ENCODE data around the gene LRRK2.
"Not testable (repeated sequence)": the region's sequence is repeated elsewhere in the genome, so short reads cannot be mapped to it uniquely, and the experiment has no call there.

Gene LRRK2

DNA sequence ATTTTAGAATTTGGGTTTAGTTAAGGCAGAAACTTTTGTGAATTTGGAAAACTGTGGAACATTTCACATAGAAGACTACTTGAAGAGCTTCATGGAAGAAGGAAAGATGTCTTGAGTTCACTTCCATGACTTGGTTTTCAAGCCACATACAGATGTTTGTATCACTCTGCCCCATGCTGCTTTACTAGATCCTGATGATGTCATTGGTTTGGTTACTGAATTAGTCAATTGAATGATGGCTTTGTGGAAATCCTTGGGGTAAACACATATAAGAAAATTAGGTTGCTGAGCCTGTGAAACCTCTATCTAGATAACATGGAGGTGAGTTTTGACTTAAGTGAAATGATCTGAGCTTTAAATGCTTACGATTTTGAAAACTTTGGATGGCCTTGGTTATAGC is 90.6 kb downstream of the LRRK2 start:
- no peak for DNase-seq

DNA sequence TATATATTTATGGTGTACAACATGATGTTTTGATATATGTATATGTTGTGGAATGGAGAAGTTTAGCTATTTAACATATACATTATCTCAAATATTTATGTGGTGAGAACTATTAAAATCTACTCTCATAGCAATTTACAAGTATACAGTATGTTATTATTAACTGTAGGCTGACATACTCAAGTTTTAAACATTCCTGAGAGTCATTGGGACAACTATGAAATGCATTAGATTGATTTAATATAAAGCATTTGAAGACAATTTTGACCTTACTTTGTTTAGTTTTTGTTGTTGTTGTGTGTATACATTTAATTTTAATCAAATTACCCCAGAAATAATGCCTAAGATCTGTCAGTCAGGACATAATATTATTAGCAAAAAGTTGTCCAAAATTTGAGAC is 99.5 kb downstream of the LRRK2 start:
- DNase-seq: no peak

DNA sequence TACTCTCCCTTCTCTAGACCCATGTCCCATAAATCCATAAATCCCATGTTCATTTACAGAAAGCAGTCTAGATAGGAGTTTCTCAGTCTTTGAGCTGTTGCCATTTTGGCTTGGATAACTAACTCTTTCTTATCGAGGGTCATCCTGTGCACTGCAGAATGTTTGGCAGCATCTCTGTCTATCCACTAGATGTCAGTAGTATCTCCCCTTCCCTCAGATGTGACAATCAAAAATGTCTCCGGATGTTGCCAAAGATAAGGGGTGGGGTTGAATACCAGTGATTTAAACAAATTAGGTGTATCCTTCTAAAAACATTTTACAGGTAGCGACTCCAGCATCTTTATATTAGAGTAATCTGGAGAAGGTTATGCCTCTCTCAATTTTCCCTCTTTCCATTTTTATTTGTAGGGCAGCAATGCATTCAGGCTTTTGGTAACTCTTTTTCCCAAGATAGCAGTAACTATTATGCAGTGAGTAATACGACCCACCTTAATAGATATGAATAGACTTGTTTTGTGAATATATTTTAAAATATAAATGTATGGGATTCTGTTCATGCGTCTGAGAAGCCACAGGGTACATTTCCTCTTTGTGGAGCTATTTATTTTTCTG is 100.7 kb downstream of the LRRK2 start:
- DNase-seq: peak; percentile 15 to 45 (median 28)

DNA sequence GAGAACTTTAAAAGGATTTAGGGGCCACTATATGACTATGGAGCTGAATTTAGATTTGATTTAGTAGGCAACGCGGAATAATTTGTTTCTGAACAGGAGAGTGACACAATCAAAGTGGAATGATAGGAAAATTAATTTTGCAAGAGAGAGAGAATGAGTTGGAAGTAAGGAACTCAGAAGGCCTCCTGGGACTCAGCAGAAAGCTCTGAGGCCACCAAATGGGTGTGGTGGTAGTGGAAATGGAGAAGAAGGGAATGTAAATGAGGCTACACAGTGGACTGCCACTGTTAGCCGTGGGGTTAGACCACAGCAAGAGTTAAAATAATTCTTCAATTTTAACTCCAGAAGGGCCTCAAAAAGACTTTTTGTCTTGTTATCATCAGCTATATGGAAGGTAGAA is 102.7 kb downstream of the LRRK2 start:
- DNase-seq: no peak

DNA sequence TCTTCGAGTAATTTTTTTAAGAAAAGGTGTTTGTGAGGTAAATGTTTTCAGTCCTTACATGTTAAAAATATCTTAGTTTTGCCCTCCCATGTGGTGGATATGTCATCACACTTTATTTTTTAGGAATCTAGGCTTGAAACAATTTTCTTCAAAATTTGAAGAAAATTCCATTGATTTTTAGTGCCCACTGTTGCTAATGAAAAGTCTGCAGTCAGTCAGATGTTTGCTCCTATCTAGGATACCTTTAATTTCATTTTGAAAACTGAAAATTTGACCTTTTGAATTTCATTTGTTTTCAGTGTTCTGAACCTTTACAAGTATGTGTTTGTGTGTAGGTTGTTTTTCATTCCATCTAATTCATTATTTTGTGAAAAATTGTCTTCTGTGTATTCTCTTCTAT is 105.4 kb downstream of the LRRK2 start:
- DNase-seq: no peak

DNA sequence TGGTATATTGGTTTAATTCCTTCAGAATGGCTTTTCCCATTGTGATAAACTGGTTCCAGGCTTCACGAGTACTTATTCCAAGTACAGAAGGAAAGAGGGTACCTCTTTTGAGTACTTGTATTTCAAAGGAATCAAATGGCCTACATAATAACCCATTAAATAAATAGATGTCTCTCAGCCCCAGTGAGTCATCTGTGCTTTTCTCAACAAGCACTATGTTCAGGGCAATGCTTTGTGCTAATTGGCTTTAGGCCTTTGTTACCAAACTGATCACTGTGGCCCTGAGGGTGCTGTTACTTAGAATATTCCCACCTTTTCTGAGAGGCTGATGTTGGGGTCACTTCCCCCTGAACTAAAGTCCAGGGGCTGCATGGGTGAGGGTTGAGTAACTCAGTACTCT is 107.1 kb downstream of the LRRK2 start:
- DNase-seq: no peak

DNA sequence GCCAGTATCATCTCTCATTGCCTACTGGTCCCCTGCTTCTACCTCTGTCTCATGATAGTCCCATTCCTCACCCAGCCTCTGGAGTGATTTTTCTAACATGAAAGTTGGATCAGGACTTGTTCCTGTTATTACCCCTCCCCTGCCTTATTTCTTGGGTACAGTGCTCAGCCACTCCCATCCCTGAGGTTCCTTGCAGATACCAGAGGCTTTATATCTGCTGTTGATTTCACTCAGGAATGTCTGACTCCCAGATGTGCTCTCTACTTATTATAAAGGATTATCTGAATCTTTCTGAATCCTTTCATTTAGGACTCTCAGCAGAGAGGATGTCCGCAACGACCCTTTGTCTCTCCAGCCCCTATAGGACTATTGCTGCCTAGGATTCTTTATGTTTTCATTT is 111.2 kb downstream of the LRRK2 start:
- no peak for DNase-seq

DNA sequence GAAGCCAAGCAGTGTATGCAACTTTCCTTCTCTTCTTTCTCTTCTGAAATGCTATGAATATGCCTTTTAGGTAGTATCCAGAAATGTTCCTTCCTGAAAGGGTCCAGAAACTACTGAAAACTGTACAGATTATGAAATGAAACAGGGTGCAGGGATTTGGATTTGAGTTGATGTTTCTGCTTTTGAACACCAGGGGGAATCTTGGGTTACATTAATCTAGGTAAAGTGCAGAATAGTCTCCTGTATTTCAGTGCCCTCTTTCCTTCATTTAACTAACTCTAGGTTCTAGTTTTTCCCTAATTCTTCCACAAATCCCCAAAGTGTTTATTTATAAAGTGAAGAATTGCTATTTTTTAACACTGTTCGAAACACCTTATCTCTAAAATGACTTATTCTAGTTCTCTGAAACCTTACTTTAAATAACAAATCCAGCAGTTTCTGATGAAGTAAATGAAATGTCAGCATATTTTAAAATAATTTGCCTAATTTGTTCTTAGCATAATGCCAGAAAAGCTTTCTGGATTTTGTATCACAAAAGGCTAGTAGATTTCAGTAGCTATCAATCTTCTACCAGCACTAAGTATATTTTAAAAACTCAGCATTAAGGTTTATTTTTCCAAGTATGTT is 111.9 kb downstream of the LRRK2 start:
- DNase-seq: peak in 3 of 4 experiments; percentile 5 to 24 (median 8)

DNA sequence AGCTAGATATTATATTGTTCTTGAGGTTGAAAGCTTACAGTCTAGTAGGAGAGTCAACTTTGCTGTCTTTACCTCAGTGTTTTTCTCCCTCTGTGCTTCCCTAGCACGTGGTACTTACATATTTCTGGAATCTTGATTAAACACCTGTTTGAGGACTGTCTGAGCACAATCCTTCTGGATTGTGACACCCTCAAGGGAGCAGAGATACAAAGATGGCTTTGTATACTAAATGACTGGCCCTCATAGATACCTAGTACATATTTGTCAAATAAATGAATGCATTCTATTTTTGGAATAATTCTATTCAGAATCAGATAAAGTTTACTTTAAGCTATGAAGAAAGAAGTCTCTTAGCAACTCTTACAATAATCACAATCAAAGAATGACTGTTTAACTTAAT is 113.3 kb downstream of the LRRK2 start:
- no peak for DNase-seq

DNA sequence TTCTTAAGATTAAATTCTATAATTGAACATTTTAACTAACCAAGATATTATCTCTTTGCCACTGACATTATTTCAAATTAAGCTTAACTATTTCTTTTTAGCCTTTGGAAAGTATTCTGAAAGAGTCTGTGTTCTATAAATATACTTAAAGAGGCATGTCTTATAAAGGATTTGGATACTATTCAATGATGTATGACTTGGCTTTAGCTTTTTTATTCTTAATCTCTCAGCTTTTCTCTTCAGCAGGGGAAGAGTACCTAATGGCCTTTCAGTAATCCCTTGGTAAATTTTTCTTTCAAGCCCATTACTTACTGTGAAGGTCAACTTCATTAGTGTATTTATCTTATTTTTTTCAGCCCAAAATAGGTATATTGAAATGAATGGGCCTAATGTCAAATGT is 113.8 kb downstream of the LRRK2 start:
- no peak for DNase-seq

DNA sequence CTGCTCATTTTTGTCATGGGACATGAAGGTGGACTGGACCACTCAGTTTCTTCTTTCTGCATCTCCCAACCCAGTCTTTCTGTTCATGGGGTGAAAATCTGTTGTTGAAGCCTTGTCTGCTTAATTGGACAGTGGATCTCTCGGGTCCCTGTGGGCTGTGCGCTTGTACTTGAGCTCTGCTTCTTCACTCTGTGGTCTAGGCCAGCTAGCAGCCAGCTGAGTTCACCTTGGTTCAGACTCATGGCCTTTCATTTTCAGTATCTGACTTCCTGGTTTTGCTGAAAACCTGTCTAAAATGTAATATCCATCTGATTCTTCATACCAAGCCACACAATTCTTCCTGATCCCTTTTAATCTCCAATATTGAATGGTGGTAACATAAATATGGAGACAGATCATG is 117.2 kb downstream of the LRRK2 start:
- DNase-seq: no peak

DNA sequence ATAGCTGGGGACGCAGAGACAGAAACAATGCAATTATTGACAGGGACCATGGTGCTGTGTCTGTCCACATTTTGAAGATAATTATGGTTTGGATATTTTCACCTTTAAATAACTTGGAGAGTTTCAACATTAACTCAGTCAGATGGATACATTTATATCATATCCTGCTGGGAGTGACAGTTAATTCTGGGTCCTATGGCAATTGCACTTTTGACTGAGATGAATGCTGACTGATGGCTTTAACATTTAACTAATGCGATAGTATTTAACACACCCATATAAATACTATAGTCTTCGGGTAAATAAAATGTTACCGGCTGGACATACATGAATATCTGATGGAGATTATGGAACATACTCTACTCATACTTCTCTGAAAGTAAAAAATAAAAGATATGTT is 118.3 kb downstream of the LRRK2 start:
- no peak for DNase-seq

DNA sequence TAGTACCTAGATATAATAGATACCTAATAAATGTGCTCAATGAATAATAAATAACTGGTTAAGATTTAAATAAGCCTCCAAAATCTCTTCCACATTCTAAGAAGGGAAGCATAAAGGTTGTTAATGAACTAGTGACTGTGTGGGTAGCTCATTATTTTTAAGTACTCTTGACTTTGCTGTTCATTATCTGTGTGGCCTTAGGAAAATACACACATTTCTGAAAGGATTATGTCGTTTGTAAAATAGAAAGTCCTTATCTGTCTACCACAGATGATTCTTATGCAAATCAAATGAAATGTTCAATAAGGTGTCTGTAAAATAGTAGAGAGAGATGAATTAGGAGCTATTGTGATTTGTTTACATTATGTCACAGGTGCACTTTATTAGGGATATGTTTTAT is 119.5 kb downstream of the LRRK2 start:
- DNase-seq: no peak

DNA sequence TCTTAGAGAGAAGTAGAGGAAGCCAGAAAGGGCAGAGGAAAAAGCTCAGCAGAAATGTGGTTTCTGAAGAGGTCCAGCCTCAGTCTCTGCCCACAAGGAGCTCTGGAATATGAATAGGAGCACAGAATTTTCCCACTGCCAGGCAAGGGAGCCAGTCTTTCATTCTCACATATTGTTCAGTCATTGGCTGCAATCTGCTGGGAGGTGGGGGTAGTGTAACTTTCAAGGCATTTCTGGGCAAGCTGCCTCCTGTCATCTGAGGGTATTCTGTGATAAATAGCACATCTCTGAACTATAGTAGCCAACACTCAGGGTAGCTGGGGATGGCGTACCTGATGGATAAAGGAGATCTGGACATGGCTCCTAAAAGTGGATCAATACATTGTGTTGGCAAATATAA is 127.2 kb downstream of the LRRK2 start:
- DNase-seq: no peak

DNA sequence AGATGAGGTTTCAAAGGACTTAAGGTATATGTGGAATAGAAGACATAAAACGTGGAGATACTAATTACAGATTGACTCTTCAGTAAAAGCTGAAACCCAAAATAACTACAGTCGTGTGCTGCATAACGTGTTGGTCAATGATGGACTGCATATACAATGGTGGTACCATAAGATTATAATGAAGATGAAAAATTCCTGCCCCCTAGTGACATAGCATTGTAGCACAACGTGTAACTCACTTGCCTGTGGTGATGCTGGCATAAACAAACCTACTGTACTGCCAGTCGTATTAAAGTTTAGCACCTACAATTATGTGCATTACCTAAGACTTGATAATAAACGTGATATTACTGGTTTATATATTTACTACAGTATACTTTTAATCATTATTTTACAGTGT is 150.3 kb downstream of the LRRK2 start:
- peak in 2 of 4 experiments; percentile 3 to 20 for DNase-seq

DNA sequence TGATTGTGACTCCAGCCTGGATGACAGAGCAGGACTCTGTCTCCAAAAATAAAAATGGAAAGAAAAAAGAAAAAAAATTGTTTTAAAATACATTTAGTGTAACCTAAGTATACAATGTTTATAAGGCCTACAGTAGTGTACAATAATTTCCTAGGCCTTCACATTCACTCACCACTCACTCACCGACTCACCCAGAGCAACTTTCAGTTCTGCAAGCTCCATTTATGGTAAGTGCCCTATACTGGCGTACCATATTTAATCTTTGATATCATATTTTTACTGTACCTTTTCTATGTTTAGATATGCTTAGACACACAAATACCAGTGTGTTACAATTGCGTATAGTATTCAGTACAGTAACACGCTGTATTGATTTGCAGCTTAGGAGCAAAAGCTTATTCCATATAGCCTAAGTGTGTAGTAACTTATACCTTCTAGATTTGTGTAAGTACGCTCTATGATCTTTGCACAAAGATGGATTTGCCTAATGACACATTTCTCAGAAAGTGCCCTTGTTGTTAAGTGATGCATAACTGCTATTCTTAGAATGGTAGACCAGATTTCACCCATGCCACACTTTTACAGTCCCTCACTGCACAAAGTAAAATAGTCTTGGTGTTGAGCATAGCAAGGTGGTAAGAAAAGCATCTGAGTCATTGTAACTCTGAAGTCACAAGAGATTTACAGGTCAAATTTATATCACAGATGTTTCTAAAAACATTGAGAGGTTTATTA is 151.9 kb downstream of the LRRK2 start:
- DNase-seq: no peak

DNA sequence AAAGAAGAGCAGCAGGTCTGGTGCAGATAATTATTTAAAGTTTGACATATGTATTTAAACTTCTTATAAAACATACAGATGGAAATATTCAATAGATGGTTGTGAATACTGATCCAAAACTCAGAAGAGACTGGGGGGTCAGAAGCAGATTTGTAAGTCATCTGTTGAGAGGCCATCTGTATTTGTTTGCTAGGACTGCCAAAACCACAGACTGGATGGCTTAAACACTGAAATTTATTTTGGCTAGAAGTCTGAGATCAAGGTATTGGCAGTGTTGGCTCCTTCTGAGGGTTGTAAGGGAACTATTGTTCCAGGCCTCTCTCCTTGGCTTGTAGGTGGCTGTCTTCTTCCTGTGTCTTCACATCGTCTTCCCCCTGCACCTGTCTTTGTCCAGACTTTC is 153.9 kb downstream of the LRRK2 start:
- no peak for DNase-seq

DNA sequence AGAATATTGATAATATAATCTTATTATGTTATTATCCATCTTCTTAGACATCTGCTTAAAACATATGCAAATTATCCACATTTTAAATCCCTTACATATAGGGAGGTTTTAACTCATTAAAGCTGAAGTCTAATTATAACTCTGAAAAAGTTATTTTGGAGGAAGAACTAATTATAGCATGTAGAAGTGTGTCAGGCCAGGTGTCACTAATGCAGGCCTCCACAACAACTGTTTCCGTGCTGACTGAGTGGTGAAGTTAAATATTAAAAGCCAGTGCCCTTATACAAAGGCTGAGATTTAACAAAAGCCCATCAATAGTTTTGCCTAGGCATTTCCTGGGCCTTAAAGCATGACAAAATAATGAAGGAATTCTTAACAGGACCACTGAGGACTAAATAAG is 157.4 kb downstream of the LRRK2 start:
- DNase-seq: no peak

DNA sequence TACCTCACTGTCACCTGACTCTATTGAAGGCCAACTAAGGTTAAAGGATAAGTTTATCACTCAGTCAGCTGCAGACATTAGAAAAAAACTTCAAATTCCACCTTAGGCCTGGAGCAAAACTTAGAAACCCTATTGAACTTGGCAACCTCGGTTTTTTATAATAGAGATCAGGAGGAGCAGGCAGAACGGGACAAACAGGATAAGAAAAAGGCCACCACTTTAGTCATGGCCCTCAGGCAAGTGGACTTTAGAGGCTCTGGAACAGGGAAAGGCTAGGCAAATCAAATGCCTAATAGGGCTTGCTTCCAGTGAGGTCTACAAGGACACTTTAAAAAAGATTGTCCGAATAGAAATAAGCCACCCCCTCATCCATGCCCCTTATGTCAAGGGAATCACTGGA is 162.5 kb downstream of the LRRK2 start:
- not testable (repeated sequence) for DNase-seq

DNA sequence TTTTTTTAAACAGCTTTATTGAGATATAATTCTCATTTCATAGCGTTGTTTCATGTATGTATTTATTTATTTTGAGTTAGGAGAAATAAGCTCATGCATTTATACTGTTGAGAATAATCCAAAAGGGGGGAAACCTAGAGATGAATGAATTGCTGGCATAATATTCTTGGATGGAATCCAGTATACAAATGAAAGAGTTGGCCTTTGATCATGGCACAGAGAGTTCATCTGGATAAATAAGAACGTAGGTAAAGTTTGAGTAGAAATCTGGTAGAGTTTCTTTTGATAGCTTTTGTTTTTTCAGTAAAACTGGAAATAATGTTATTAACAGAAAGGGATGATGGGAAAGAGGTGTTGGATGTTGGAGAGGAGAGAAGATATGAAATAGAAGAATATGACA is 166.2 kb downstream of the LRRK2 start:
- no peak for DNase-seq

DNA sequence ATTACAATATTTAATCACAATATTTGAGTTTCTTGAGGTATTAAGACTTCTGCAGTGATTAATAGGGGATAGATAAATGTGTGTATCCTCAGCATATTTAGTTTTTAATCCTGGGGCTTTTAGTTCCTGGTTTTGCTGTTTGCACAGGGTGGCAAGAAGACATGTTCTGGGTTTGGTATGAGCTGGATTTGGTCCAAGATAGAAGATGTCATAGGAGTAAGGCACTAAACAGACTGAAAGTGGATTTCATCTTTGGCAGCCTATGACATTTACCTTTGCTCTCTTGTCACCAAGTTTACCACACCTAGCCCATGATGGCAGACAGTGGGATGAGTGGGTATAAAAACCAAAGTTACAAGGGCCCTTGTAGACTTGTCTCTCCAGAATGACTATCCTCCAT is 168.2 kb downstream of the LRRK2 start:
- no peak for DNase-seq

DNA sequence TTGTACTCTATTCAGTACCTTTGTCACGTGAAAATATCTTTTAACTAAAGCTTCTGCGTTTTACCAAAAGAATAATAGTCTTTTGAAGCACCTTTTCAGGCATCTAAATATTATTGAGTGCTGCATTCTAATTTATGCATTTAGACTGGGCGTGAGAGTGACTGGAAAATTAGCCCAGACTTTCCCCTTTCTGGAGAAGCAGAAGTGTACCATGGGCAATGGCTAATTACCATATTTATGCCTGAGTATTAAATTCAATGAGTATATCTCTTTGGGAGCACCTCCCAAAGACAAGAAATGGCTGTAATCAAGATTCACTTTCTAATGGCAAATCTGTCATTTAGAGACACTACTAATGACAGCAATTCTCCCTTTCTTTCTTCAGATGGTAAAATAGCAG is 174.9 kb downstream of the LRRK2 start:
- no peak for DNase-seq

DNA sequence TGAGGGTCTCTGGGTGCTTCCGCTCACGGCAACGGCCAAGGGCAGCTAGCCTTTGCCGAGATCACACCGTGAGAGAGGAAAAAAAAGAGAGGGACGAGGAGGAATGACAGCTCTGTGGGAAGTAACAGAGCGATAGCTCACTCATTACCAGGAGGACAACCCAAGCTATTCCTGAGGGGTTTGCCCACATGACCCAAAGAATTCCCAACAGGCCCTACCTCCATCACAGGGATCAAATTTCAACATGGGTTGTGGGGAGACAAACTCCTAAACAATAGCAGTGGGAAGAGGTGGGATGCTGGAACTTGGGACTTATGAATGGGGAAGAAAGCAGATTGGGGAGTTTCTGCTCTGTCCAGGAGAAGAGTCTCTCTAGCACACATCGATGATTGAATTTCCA is 180.6 kb downstream of the LRRK2 start:
- no peak for DNase-seq
